SU-DHL-6 (cell line): ENCODE measurements around the gene MRPS6.

Experiments used
- H2AFZ ChIP-seq: fragments of 200-600 bp; sonication (generic); 2 replicates; pipeline ENCODE4 v1.6.1; 2014; ENCODE audit warnings: low read depth, mild to moderate bottlenecking, moderate library complexity, mixed read lengths, antibody characterized with exemption, low read length; ENCODE audit not compliant: severe bottlenecking
- H3F3A ChIP-seq: fragments of 200-600 bp; shearing (Covaris generic); 2 replicates; pipeline ENCODE4 v1.6.0; 2016; ENCODE audit warnings: antibody characterized with exemption, mild to moderate bottlenecking; ENCODE audit not compliant: insufficient read depth
- H3K27ac ChIP-seq: fragments of 200-600 bp; sonication (generic); 2 replicates; pipeline ENCODE4 v1.5.1; 2016; ENCODE audit warnings: low read depth, mild to moderate bottlenecking, low read length, moderate library complexity, mixed read lengths
- H3K27me3 ChIP-seq: fragments of 200-600 bp; sonication (generic), shearing (Covaris generic); 2 replicates; pipeline ENCODE4 v1.6.0; 2014; ENCODE audit warnings: mild to moderate bottlenecking, low read length
- H3K36me3 ChIP-seq: fragments of 200-600 bp; sonication (generic); 2 replicates; pipeline ENCODE4 v1.6.1; 2014; ENCODE audit warnings: mild to moderate bottlenecking, low read length, mixed read lengths
- H3K4me2 ChIP-seq: fragments of 300-600, 200-600 bp; shearing (Covaris generic), sonication (generic); 2 replicates; pipeline ENCODE4 v1.6.0; 2014; ENCODE audit warnings: low read length, low read depth, mild to moderate bottlenecking; ENCODE audit not compliant: poor library complexity, severe bottlenecking
- H3K4me3 ChIP-seq: fragments of 200-600 bp; sonication (generic); 2 replicates; pipeline ENCODE4 v1.5.1; 2014; ENCODE audit warnings: antibody characterized with exemption, low read length, mild to moderate bottlenecking, mixed read lengths; ENCODE audit not compliant: insufficient read depth, poor library complexity, severe bottlenecking
- H3K79me2 ChIP-seq: fragments of 200-600 bp; sonication (generic); 2 replicates; pipeline ENCODE4 v1.6.1; 2014; ENCODE audit warnings: mild to moderate bottlenecking, low read length, moderate library complexity; ENCODE audit not compliant: insufficient read depth
- H3K9ac ChIP-seq: fragments of 200-600 bp; sonication (generic); 2 replicates; pipeline ENCODE4 v1.7.0; 2014; ENCODE audit warnings: mild to moderate bottlenecking, low read length
- H3K9me2 ChIP-seq: fragments of 200-600 bp; sonication (generic); replicated peaks from 2 replicates; pipeline ENCODE4 v1.6.1; 2014; ENCODE audit warnings: low read length; ENCODE audit not compliant: insufficient read depth
- H3K9me3 ChIP-seq: fragments of 200-600 bp; sonication (generic); 2 replicates; pipeline ENCODE4 v1.6.1; 2014; ENCODE audit warnings: low read length, mixed read lengths; ENCODE audit not compliant: insufficient read depth
- H4K20me1 ChIP-seq: fragments of 200-600 bp; sonication (generic); 2 replicates; pipeline ENCODE4 v1.6.1; 2014; ENCODE audit warnings: low read depth, mild to moderate bottlenecking, antibody characterized with exemption, low read length, moderate library complexity, mixed read lengths
- CTCF ChIP-seq: fragments of 200-600 bp; sonication (generic); IDR thresholded peaks from one replicate; pipeline ENCODE4 v1.5.1; 2017; ENCODE audit warnings: antibody characterized with exemption, mild to moderate bottlenecking, low read length, moderate library complexity; ENCODE audit not compliant: insufficient read depth, poor library complexity, severe bottlenecking
- EZH2phosphoT487 ChIP-seq: fragments of 200-600 bp; sonication (generic), shearing (Covaris generic); conservative IDR thresholded peaks from 2 replicates; pipeline ENCODE4 v1.6.1; 2018; ENCODE audit warnings: mild to moderate bottlenecking, antibody characterized with exemption, low read length, moderate library complexity, mixed read lengths

Gene MRPS6

DNA sequence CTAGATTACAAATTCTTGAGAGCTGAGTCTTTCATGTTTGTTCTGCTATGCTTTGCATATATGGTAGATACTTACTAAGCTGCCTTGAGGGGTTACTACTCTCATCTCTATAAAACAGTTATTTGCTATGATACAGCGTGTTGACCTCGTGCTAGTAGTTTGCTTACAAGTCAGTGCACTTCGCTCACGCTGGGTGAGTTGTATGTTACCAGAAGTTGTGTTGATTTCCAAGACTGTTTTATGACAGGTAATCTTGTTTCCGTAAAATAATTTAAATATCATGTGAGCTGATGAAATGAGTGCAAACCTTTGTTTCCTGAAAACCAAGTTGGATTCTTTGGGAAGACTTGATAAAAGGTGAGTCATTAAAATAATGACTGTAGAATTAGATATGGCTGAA lies 7.3 kb downstream of the MRPS6 start:
- Histone ChIP-seq H3K9me2 (no peaks in the 10 kb centered on the region), H3K9me3 (no peaks in the 10 kb centered on the region), H3K36me3 (no peaks in the 10 kb centered on the region), H3K27ac (no peak overlapping the region), H3K79me2 (peaks cover 91% of the 10 kb centered on the region), H3F3A (no peaks in the 10 kb centered on the region), H3K4me2 (no peak overlapping the region), H4K20me1 (peaks cover 5% of the 10 kb centered on the region; the same call in 1 of the 2 replicates), H2AFZ (no peak overlapping the region), H3K9ac (no peak overlapping the region), H3K27me3 (no peaks in the 10 kb centered on the region), H3K4me3 (no peak overlapping the region)
- TF ChIP-seq EZH2phosphoT487 (no peak), CTCF (no peak)

DNA sequence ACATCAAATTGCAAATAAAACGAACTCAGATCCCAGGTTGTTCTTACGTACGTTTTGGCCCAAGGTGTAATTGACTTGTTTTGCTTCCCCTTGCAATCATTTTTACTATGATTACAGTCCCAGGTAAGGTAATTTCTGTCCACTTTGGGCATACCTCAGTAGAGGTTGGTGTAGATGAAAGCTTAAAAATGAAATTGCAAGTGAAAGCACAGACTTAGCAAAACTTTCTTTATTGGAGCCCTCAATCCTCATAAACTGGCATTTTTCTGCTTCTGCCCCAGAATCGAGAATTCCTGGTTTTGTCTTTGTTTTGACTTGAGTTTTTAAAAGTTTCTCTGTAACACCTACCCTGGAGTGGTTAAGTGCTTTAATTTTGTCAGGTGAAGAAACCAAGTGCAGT lies 9.4 kb downstream of the MRPS6 start:
- no peaks in the 10 kb centered on the region for H3K27me3 ChIP-seq
- H3F3A ChIP-seq = no peaks in the 10 kb centered on the region
- H3K9ac ChIP-seq = no peak overlapping the region
- H3K9me3 ChIP-seq = no peaks in the 10 kb centered on the region
- no peaks in the 10 kb centered on the region for H3K36me3 ChIP-seq
- no peak overlapping the region for H3K4me2 ChIP-seq
- TF ChIP-seq EZH2phosphoT487 (no peak), CTCF (no peak)
- no peaks in the 10 kb centered on the region for H3K9me2 ChIP-seq
- peaks cover 92% of the 10 kb centered on the region for H3K79me2 ChIP-seq
- no peak overlapping the region for H2AFZ ChIP-seq
- no peak overlapping the region for H3K4me3 ChIP-seq
- peaks cover 5% of the 10 kb centered on the region; the same call in 1 of the 2 replicates for H4K20me1 ChIP-seq
- H3K27ac ChIP-seq = no peak overlapping the region

- H3K9me2 ChIP-seq = no peaks in the 10 kb centered on the region
- peaks cover 5% of the 10 kb centered on the region; the same call in 1 of the 2 replicates for H4K20me1 ChIP-seq
- H3F3A ChIP-seq = no peaks in the 10 kb centered on the region
- TF ChIP-seq CTCF (no peak), EZH2phosphoT487 (no peak)
- H3K9me3 ChIP-seq = no peaks in the 10 kb centered on the region
- no peak overlapping the region for H2AFZ ChIP-seq
- H3K4me2 ChIP-seq = no peak overlapping the region
- no peak overlapping the region for H3K27ac ChIP-seq
- H3K36me3 ChIP-seq = no peaks in the 10 kb centered on the region
- H3K27me3 ChIP-seq = no peaks in the 10 kb centered on the region
- no peak overlapping the region for H3K4me3 ChIP-seq
- H3K79me2 ChIP-seq = peaks cover 92% of the 10 kb centered on the region
- H3K9ac ChIP-seq = no peak overlapping the region
Measured at GRCh38 chr21:34083357-34083756, 10.0 kb downstream of the MRPS6 start.
